BE2C (cell line): ENCODE results near the gene ZNF385B.

Experiments
- DNase-seq: peaks from one replicate; pipeline ENCODE4 v3.0.0-alpha.2; 2020
- H3K27me3 ChIP-seq: fragments of 250-450 bp; sonication (Bioruptor Pico); 2 replicates; pipeline ENCODE4 v1.5.1; 2020; ENCODE audit warnings: mild to moderate bottlenecking
- H3K36me3 ChIP-seq: fragments of 250-450 bp; sonication (Bioruptor Pico); 2 replicates; pipeline ENCODE4 v1.5.1; 2020; ENCODE audit warnings: mild to moderate bottlenecking
- H3K4me1 ChIP-seq: fragments of 250-450 bp; sonication (Bioruptor Pico); 2 replicates; pipeline ENCODE4 v1.5.1; 2020
- H3K4me3 ChIP-seq: 2 replicates; pipeline ENCODE4 v1.5.1; 2011; ENCODE audit warnings: low read depth, low read length
- H3K9me3 ChIP-seq: fragments of 250-450 bp; sonication (Bioruptor Pico); 2 replicates; pipeline ENCODE4 v1.5.1; 2020
- TF ChIP-seq, protein P1 (sequence below): IDR thresholded peaks from 2 replicates; pipeline ENCODE4 v1.5.1; 2012; ENCODE audit warnings: mild to moderate bottlenecking, low read depth, low read length

The ZNF385B gene

DNA sequence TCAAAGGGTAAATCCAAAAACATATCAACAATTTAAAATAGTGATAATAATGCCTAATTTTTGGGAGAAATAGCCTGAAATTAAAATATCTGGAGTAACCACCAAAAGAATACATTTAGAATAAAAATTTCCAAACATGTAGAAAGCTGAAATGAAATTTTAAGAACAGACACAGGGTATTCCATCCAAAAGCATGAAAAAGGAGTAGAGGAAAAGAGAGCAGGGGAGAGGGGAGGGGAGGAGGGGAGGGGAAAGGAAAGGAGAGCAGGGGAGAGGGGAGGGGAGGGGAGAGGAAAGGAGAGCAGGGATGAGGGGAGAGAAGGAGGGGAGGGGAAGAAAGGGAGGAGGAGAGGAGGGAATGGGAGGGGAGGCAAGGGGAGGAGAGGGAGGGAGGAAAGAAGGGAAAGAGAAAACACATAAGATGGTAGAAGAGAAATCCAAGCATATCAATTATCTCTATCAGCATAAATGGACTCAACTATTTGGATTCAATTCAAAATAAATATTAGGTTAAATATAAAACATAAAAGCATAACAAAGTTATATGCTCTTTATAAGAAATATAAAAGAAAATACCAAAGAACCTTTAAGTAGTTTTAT is 141.1 kb downstream of the ZNF385B start:
- H3K9me3 ChIP-seq, result no peaks in the 10 kb centered on the region
- H3K36me3 ChIP-seq, result no peaks in the 10 kb centered on the region
- DNase-seq, result no peak
- no peaks in the 10 kb centered on the region for H3K4me1 ChIP-seq
- H3K27me3 ChIP-seq, result no peaks in the 10 kb centered on the region
- TF ChIP-seq, protein P1, sequence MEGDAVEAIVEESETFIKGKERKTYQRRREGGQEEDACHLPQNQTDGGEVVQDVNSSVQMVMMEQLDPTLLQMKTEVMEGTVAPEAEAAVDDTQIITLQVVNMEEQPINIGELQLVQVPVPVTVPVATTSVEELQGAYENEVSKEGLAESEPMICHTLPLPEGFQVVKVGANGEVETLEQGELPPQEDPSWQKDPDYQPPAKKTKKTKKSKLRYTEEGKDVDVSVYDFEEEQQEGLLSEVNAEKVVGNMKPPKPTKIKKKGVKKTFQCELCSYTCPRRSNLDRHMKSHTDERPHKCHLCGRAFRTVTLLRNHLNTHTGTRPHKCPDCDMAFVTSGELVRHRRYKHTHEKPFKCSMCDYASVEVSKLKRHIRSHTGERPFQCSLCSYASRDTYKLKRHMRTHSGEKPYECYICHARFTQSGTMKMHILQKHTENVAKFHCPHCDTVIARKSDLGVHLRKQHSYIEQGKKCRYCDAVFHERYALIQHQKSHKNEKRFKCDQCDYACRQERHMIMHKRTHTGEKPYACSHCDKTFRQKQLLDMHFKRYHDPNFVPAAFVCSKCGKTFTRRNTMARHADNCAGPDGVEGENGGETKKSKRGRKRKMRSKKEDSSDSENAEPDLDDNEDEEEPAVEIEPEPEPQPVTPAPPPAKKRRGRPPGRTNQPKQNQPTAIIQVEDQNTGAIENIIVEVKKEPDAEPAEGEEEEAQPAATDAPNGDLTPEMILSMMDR, result no peak
- no peak overlapping the region for H3K4me3 ChIP-seq

DNA sequence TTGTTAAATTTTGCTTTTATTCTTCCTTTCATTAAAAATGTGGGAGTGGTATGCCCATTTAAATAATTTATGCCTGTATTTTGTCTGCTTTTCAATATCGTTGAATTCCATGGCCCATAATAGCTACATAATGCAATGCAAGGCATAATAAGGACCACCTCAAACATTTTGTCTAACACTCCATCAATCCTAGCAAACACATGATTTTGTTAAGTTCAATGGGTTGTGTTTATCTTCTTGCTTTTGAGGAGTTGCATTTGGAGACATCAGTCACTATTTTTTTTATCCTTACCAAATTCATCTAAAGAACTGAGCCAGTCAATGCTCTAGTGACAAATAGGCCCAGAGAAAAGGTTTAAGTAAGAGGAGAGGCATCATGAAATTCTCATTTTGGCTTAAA is 145.5 kb downstream of the ZNF385B start:
- no peak for DNase-seq
- H3K27me3 ChIP-seq, result no peaks in the 10 kb centered on the region
- TF ChIP-seq, protein P1, result no peak
- H3K4me3 ChIP-seq, result no peak overlapping the region
- no peaks in the 10 kb centered on the region for H3K36me3 ChIP-seq
- H3K9me3 ChIP-seq, result no peaks in the 10 kb centered on the region
- H3K4me1 ChIP-seq, result no peaks in the 10 kb centered on the region

GRCh38 chr2:179715196-179715595 is 146.2 kb downstream of the ZNF385B start:
- H3K4me3 ChIP-seq, result no peak overlapping the region
- TF ChIP-seq, protein P1, result no peak
- no peak for DNase-seq
- no peaks in the 10 kb centered on the region for H3K36me3 ChIP-seq
- H3K4me1 ChIP-seq, result no peaks in the 10 kb centered on the region
- no peaks in the 10 kb centered on the region for H3K9me3 ChIP-seq
- no peaks in the 10 kb centered on the region for H3K27me3 ChIP-seq

DNA sequence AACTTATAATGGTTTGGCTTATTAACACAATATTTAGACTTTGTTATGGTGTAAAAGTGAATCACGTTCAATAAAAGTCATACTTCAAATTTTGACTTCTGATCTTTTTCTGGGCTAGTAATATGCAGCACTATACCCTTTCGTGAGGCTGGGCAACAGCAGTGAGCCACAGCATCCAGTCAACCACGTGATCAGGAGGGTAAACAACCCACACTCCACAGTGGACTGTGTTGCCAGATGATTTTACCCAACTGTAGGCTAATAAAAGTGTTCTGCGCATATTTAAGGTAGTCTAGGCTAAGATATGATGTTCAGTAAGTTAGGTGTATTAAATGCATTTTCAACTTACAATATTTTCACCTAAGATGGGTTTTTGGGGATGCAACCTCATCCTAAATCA is 148.6 kb downstream of the ZNF385B start:
- Histone ChIP-seq H3K4me1 (no peaks in the 10 kb centered on the region), H3K9me3 (no peaks in the 10 kb centered on the region), H3K27me3 (no peaks in the 10 kb centered on the region), H3K4me3 (no peak overlapping the region), H3K36me3 (no peaks in the 10 kb centered on the region)
- TF ChIP-seq, protein P1, result no peak
- no peak for DNase-seq

DNA sequence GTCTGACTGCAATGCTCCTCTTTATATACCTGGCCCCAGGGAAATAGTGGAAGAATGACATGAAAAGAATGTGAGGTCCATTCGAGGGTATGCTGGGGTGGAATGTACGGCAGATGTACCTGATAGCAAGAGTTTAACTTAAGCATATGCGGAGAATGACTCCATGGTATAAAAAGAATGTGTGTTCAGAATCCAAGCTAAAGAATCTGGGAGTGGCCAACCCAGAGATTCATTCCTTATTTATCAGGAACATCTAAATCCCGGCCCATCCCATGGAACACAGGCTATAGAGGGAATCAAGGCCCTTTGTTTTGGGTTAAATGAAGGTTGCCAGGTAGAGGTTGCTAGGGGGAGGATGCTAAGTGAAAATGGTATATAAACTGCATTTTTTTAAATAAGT is 150.0 kb downstream of the ZNF385B start:
- H3K4me3 ChIP-seq, result no peak overlapping the region
- DNase-seq, result no peak
- no peaks in the 10 kb centered on the region for H3K9me3 ChIP-seq
- H3K4me1 ChIP-seq, result no peaks in the 10 kb centered on the region
- no peaks in the 10 kb centered on the region for H3K27me3 ChIP-seq
- no peaks in the 10 kb centered on the region for H3K36me3 ChIP-seq
- TF ChIP-seq, protein P1, result no peak

DNA sequence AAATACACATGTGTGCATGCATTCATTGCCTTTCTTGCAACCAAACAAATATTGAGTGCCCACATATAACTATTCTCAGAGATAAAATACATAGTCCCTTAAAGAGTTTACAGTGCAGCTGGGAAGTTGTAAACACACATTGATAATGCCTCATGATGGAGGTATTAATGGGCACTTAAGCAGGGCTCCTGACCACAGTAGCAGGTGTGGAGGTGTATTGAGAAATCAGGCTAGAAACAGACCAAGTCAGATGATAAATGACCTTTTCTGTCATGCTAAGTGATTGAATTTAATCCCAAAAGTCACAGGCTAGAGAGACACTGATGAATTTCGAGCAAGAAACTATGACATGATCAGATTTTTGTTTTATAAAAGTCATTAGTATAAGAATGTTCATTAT is 157.7 kb downstream of the ZNF385B start:
- Histone ChIP-seq H3K27me3 (no peaks in the 10 kb centered on the region), H3K9me3 (no peaks in the 10 kb centered on the region), H3K36me3 (no peaks in the 10 kb centered on the region), H3K4me1 (no peaks in the 10 kb centered on the region), H3K4me3 (no peak overlapping the region)
- no peak for DNase-seq
- TF ChIP-seq, protein P1, result no peak
